NCI-H748 (cell line): Measurements from ENCODE around the gene AGMO.
A peak's percentile ranks its signal among the peaks of the same experiment; 100 is the strongest.
"Not testable (repeated sequence)": the region's sequence is repeated elsewhere in the genome, so short reads cannot be mapped to it uniquely, and the experiment has no call there.

ENCODE experiments used
- DNase-seq: peaks from one replicate; lab custom pipeline; 2025; ENCODE audit not compliant: unreplicated experiment; lab: John Stamatoyannopoulos, UW

The AGMO gene

DNA sequence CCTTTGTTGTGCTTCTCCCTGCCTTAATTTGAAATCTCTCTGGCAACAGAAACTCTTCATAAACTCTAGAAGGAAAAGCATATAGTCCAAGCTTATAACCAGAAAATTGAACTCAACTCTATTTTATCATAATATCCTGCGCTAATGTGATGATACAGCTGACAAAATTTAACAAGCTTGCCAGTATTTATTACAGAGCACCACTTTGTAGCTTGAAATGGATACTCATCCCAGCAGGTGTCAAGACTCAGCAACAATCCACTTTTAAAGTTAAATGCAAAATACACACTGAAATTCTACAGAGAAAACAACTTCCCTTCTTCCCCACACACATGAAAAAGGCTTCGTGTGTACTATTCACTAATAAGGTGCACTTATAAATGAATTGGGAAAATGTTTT is 228.9 kb downstream of the AGMO start:
- peak; percentile 94 for DNase-seq

DNA sequence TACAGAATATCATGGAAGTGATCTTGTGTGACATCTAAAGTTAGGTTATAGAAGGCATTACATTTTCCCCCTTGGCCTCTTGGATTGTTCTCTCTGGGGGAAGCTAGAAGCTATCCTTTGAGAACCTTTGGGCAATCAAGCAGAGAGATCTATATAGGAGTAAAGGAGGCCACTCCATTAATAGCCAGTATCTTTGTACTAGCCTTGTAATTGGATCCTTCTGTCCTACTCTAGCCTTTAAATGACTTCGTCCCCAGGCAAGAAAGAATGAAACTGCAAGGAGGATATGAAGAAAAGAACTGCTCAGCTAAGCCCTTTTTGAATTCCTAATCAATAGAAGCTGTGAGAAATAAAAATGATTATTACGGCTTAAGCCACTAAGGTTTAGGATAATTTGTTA is 230.9 kb downstream of the AGMO start:
- peak; percentile 53 for DNase-seq

DNA sequence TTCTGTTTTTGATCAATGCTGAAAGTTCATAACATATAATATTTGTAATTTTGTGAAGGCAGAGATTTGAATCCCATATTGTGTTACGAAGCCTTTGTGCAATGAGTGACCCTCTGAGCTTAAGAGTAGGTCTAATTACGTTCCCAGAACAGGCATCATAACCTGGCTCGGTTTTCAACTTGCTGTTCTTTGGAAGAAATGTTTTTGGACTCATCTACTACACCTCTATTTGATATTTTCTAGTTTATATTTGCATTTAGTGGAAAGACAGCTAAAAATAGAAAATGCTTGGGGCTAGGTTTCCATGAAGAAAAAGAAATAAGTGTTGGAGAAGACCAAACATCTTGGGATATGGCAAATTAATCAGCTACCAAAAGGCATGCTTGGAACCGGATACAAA is 234.8 kb downstream of the AGMO start:
- peak; percentile 30 for DNase-seq

DNA sequence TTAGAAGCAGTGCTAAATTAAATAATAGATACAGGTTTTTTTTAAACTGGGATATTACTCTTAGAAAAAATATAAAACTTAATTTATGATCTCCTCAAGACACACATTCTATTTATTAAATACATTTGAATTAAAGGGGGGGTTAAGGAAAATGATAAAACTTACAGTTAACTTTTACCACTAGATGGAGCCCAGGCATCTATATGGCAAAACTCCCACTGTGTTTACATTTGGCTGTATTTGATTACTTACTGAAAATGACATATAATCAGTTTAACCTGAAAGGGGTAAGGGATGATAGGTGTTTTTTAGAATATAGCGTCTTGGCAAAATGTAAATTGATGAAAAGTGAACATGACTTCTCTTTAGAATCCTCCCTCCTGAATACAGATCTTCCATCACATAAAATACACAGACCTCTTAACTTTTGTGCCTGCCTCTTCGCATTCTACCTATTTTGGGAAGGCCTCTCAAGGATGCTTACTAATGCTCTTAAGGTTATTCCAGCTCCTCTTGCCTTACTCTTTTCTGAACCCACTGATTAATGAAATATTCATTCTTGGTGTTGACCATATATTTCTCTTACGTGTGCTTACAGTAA is 235.7 kb downstream of the AGMO start:
- peak; percentile 83 for DNase-seq

DNA sequence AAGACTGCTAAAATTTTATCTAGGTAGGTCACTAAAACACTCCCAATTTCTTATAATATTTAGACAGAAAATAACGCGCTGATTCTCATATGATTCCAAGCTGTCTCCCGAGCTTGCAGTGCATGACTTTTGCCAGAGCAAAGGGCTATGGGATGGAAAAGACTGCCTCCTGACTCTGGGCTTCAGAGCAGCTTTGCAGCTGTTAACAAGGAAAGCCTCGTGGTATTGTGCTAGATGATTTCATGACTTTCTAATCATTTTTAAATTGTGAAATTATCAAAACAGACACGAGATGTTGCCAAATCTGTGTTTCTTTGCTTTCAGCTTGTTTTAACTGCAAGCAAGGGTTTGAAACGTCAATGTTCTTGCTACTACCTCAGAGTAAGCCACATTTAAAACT is 238.3 kb downstream of the AGMO start:
- DNase-seq = no peak

DNA sequence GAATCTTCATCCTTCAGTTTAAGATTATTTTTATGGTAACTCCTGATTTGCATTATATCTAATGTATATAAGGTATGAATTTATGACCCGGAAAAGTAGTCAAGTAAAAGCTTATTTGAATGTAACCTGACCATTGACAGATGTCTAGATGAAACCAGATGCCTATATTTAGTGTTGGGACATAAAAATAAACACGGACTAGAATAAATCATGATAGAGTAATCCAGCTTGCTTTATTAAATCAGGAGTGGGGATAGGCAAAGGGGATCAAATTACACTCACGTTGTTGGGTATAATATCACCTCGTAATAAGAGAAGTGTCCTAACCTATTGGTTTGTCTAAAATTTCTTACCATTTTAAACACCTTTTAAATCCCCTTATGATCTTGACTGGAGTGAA is 244.6 kb downstream of the AGMO start:
- DNase-seq = peak; percentile 76

DNA sequence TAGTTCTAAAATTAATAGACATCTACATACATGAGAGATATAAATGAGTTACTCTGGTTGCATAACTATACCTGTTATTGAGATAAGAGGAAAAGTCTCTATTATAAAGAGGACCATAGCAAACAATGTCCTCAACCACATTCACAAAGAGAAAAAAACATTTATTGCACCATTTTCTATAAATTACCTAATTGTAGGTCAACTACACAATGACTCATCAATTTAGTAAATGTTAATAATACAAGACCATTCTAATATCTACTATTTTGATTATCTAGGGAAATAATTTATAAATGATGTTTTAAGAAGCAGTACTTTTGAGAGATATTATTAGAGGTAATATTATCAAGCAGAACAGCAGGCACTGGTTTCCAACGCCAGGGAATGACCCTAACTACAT is 246.1 kb downstream of the AGMO start:
- no peak for DNase-seq

DNA sequence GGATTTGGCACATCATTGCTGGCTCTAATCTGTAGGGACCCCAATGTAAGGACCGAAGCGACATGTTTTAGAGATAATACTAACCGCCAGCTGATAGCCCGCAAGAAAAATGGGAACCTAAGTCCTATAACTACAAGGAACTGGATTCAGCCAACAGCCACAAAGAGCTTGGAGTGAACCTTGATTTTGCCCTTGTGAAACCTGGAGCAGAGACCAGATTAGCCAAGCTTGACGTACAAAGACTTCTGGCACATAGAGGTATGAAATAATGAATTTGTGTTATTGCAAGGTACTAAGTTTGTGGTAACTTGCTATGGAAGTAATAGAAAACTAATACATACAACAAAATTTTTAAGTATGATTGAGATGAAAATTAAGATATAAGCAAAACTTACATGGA is 246.9 kb downstream of the AGMO start:
- DNase-seq = no peak

DNA sequence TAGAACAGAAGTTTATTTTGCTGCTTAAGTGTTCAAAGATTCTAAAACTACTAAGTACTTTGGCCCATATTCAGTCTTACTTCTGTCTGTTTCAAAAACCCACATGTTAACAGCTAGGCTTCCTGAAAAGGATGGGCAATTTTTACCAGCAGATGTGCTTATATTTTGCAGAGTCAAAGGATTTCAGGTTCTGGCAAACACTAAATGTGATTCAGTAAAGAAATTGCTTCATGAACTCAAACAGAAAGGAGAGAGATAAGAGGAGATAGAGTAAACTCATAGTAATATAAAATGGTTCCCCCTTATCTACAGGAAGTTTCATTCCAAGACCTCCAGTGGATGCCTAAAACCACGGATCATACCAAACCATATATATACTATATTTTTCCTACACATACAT is 248.5 kb downstream of the AGMO start:
- DNase-seq = no peak

DNA sequence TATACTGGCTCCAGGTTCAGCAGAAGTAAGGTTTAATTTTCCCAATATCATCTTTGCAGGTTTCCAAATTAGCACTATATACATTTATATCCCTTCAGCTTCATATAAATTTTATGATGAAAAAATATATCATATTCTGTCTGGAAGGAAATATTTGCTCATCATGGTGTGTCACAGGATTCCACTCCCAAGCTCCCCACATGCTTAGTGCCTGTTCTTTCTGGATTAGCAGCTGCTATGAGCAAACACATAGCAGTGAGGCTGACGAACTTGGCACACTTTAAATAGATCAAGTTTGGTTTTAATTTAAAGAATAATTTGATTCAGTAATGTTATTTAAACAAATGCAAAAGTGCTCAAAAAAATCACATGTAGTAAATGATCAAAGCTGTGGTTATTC is 251.9 kb downstream of the AGMO start:
- DNase-seq = no peak

DNA sequence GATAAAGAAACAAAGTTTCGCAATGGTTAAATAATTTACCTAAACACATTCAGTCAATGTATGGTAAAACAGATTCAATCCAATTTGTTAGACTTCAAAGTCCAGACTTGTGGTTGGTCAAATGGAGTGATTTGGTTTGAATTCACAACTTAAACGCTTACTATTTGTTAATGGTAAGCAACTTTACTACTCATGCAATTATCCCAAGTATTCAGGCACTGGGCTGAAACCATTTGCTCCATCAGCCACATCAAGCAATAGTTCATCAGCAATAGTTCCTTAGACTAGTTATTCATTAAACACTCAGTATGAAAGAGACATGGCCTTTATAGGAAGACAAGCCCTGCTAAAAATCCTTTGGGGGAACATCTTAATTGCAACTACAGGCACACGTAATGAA is 253.0 kb downstream of the AGMO start:
- DNase-seq = no peak

DNA sequence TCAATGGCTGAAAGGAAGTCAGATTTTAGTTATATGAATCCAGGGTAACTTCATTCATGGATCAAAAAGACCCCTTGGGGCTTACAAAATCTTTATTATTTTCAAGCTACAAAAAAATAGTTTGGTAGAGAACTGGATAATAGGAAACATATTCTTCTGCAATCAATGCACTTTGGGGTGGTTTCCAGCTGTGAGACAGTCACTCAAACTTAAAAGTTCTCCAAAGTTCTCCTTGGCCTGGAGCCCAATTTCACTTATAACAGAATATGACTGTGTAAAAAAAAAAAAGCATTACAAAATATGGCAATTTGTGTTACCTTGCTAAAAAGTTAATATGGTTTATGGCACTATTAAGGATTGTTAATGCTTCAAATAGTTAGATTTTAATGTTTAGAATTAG is 255.5 kb downstream of the AGMO start:
- no peak for DNase-seq

DNA sequence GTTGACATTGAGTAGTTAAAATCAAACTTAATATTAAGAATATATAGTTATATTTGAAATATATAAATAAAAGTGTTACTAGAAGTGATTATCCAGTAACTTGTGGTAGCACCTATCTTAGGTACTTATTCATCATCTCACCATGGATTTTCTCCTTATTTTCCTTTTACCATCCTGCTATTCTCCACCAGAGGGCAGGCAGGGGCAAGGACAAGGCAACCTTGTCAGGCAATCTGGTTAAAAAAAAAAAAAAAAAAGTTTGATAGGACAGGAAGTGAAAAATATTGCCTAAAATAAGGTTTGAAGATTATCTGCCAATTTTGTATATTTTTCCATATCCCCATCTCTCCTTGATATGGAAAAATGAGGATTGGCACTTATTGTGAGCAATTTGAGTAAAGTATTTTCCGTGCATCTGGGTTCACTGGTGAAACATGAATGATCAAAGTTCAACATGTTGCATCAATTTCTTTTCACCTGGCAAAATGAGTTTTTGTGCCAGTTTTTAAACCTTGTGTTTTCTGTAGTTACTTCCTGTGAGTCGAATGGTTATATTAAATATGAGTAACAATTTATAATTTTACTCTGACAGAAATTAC is 256.7 kb downstream of the AGMO start:
- peak; percentile 61 for DNase-seq

DNA sequence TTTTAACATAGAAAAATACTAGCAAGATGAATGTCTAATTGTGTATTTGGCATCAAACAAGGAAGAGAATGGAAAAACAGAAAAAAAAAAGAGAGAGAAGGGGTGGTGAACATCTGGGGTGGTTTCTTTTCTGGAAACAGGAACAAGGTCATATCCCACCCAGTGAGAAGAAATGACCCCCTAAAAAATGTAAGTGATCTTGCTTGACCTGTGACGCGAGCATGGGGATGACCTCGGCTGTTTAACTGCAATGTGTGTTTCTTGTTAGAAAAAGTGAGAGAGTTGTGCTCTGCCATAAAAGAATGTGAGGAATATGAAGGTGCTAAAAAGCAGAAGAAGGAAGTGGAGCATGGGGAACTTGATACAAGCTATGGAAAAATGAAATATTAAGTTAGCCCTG is 258.5 kb downstream of the AGMO start:
- DNase-seq = no peak

DNA sequence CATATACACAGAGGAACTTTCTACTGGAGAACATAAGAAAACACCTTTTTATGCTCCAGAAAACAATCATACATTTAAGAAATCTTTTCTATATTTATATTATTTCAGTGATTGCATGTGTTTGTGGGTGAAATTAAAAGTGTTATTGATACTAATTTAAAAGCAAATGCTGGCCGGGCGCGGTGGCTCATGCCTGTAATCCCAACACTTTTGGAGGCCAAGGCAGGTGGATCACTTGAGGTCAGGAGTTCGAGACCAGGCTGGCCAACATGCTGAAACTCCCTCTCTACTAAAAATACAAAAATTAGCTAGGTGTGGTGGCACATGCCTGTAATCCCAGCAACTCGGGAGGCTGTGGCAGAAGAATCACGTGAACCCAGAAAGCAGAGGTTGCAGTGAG is 260.8 kb downstream of the AGMO start:
- not testable (repeated sequence) for DNase-seq

DNA sequence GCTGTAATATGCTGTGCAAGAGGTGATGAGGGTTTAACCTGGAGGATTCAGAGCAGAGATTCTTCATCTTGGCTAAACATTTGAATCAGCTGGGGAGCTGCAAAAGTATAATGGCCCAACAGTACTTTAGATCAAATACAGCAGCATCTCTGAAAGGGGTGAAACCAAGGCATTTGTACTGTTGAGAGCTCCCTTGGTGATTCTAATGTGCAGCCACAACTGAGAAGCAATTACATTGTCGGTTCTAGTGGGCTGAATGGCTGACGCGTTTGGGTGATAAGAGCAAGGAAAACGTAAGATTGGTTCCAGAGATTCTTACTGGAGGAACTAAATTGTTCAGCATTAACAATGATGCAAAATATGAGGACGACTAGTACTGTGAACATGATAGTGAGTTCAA is 269.7 kb downstream of the AGMO start:
- DNase-seq = no peak

DNA sequence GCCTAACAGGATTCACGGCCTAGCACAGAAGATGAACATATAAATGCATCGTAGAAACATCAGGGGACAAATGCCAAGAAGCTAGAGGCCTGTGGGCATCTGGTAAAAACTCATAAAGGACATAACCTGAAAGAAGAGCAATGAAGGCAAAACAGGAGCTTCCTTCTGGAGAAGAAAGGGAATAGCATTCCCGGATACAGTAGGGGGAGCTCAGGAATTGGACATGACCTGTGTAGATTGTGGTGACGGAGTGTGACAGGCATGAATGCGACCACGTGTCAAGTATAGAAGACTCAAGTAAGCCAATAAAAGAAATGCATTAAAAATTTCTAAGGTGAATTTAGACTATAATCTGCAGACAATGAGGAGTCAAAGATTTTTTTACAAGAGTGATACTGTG is 270.1 kb downstream of the AGMO start:
- DNase-seq = no peak

DNA sequence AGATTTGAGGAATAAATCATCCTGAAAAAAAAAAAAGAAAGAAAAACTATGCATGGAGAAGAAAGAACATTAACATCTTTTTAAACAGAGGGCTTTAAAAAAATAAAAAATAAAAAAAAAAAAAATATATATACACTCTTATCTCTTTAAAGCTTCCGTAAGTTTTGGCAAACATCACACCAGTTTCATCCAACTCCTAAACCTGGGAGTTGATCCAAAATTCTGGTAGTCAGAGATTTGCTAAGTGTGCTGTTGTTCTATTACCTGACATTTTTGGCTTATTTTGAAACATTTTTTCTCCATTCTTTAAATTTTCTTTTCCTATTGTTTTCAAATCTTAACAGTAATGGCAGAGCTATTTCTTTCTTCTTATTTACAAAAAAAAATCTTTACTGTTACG is 273.1 kb downstream of the AGMO start:
- DNase-seq = no peak

DNA sequence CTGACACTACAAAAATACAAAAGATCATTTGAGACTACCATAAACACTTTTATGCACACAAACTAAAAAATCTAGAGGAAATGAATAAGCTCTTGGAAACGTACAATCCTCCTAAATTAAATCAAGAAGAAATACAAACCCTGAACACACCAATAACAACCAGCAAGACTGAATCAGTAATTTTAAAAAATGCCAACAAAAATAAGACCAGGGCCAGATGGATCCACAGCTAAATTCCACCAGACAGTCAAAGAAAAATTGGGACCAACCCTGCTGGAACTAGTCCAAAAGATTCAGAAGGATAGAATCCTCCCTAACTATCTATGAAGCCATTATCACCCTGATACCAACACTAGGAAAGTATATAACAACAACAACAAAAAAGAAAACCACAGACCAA is 277.4 kb downstream of the AGMO start:
- no peak for DNase-seq

DNA sequence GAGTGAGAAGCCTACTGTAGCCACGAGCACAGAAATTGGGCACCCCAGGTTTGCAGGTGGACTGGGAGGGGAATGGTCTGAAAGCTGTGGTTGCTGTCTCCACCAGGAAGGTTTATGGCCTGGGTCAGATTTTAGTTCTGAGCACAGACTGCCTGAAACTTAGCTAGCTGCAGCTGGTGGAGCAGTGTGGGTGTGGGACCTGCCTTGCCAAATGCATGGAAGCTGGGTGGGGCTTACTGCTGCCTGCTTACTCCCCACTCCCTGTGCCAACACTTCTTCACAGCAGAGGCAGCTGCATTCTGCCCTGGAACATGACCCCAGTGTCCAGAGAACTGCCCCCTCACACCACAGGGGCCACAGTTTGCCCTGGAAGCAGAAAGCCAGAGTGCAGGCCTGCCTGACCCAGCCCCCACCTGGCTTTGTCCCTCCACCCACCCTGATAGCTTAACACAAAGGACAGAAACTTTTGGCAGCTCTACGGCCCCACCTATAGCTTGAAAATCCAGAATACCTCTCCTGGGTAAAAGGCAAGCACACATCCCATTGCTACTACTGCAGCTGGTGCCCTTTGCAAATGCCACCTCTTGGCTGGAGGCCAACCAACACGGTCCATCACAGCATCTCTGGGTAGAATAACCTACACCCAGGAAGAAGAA is 281.6 kb downstream of the AGMO start:
- peak; percentile 64 for DNase-seq

DNA sequence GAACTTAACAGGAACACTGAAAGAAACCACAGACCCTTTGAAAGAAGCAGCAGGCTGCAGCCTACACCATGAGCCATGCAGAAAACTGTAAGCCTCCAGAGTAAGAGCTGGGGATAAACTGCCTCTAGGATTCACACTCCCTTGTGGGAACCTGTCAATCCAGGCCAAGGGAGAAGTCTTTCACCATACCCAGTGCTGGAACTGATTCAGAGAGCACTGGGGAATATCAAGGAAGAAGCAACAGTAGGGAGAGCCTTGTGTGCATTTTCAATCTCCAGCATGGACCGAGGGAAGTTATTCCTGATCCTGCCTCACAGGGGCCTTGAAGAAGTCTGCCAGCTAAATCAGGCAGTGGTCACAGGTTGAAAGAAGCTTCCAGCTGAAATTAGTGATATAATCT is 282.2 kb downstream of the AGMO start:
- DNase-seq = no peak

DNA sequence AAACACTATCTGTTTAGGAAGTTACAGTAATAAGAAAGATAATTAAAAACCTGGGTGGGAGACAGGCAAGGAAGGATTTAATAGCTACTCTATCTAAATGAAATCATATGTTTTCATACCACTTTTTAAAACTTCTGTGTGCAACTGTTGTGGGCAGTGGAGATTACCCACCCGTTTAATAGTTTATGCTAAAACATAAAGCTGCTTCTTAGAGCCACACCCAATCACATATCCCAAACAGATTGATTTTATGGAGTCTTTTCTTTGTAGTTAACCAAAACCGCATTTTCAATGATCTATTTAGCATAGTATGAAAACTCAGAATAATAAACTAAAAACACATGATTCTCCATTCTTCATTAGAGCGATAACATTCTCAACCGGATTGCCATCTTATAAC is 304.1 kb downstream of the AGMO start:
- no peak for DNase-seq

DNA sequence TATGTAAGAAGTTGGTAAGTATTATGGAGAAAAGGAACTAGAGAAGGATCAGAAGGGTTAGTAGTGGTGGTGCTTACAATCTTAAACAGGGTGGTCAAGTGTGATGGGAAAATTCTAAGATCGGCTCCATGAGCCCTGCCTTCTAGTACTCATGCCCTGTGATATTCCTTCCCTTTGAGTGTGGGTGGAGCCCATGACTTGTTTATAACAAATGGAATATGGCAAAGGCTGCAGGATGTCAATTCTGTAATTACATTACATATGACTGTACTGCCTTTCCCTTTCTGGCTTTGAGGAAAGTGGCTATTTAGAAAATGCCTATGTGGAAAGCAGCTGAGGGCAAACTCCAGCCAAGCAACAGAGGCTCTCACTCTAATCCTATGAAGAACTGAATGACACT is 309.6 kb downstream of the AGMO start:
- DNase-seq = no peak
